HUES64 (cell line): ENCODE measurements around the gene NTM.
"Not testable (repeated sequence)": the region's sequence is repeated elsewhere in the genome, so short reads cannot be mapped to it uniquely, and the experiment has no call there.

Experiments
- H3K27ac ChIP-seq: 2 replicates; pipeline ENCODE4 v1.7.0; 2013; ENCODE audit warnings: low read depth, low read length, inconsistent platforms
- H3K27me3 ChIP-seq: 2 replicates; pipeline ENCODE4 v1.6.1; 2013; ENCODE audit warnings: mild to moderate bottlenecking, low read length; ENCODE audit not compliant: insufficient read depth
- H3K36me3 ChIP-seq: 2 replicates; pipeline ENCODE4 v1.6.1; 2013; ENCODE audit warnings: mild to moderate bottlenecking, low read length; ENCODE audit not compliant: insufficient read depth
- H3K4me1 ChIP-seq: 2 replicates; pipeline ENCODE4 v1.6.1; 2013; ENCODE audit warnings: mild to moderate bottlenecking, low read length, moderate library complexity; ENCODE audit not compliant: insufficient read depth
- H3K4me3 ChIP-seq: 2 replicates; pipeline ENCODE4 v1.5.1; 2013; ENCODE audit warnings: mild to moderate bottlenecking, low read length, moderate library complexity
- H3K9ac ChIP-seq: 2 replicates; pipeline ENCODE4 v1.6.1; 2013; ENCODE audit warnings: mild to moderate bottlenecking, low read depth, low read length
- H3K9me3 ChIP-seq: 2 replicates; pipeline ENCODE4 v1.6.1; 2013; ENCODE audit warnings: low read depth, low read length; ENCODE audit not compliant: insufficient read depth
- WGBS: fragments of 150-250, 120-280 bp; methylation state at CpG from one replicate; pipeline ENCODE4 v1.1.7; 2013; ENCODE audit warnings: missing lambda C conversion rate; 5-methylcytosine and 5-hydroxymethylcytosine counted together

Gene NTM

GRCh38 chr11:132062541-132062940 lies 692.1 kb downstream of the NTM start:
- no peaks in the 10 kb centered on the region for H3K36me3 ChIP-seq
- no peak overlapping the region for H3K4me3 ChIP-seq
- H3K9ac ChIP-seq: no peak overlapping the region
- peaks cover 6% of the 10 kb centered on the region; the same call in 1 of the 2 replicates for H3K4me1 ChIP-seq
- no peak overlapping the region for H3K27ac ChIP-seq
- 94% methylated on average over 2 of the region's 2 CpGs for WGBS
- no peaks in the 10 kb centered on the region for H3K27me3 ChIP-seq
- H3K9me3 ChIP-seq: 0 out of 2 replicates have a peak, but pooled peaks cover 5% of the 10 kb centered on the region

GRCh38 chr11:132064987-132065620 lies 694.7 kb downstream of the NTM start:
- Histone ChIP-seq H3K36me3 (no peaks in the 10 kb centered on the region), H3K4me3 (no peak overlapping the region), H3K9me3 (0 out of 2 replicates have a peak, but pooled peaks cover 5% of the 10 kb centered on the region), H3K4me1 (no peaks in the 10 kb centered on the region), H3K27me3 (no peaks in the 10 kb centered on the region), H3K27ac (no peak overlapping the region), H3K9ac (no peak overlapping the region)
- 96% methylated on average over 3 of the region's 4 CpGs for WGBS

- no peak overlapping the region for H3K27ac ChIP-seq
- no peak overlapping the region for H3K9ac ChIP-seq
- H3K4me1 ChIP-seq: peaks cover 13% of the 10 kb centered on the region; the same call in 1 of the 2 replicates
- no peak overlapping the region for H3K4me3 ChIP-seq
- no peaks in the 10 kb centered on the region for H3K27me3 ChIP-seq
- no peaks in the 10 kb centered on the region for H3K36me3 ChIP-seq
- H3K9me3 ChIP-seq: 0 out of 2 replicates have a peak, but pooled peaks cover 5% of the 10 kb centered on the region
Observed at GRCh38 chr11:132068556-132068955, 698.1 kb downstream of the NTM start.

- H3K27me3 ChIP-seq, H3K4me3 ChIP-seq, H3K27ac ChIP-seq, H3K9me3 ChIP-seq, H3K9ac ChIP-seq, H3K36me3 ChIP-seq: not testable (repeated sequence)
- WGBS: 92% methylated on average over 15 of the region's 15 CpGs
- peaks cover 13% of the 10 kb centered on the region; the same call in 1 of the 2 replicates for H3K4me1 ChIP-seq
Observed at GRCh38 chr11:132069593-132069992, 699.2 kb downstream of the NTM start.

- not testable (repeated sequence) for H3K9ac ChIP-seq, H3K9me3 ChIP-seq, H3K36me3 ChIP-seq, H3K27ac ChIP-seq, H3K4me3 ChIP-seq, H3K27me3 ChIP-seq
- 91% methylated on average over 13 of the region's 17 CpGs for WGBS
- H3K4me1 ChIP-seq: peaks cover 13% of the 10 kb centered on the region; the same call in 1 of the 2 replicates
Observed at GRCh38 chr11:132070907-132071306, 700.5 kb downstream of the NTM start.

- Histone ChIP-seq H3K9me3 (no peaks in the 10 kb centered on the region), H3K4me1 (peaks cover 13% of the 10 kb centered on the region; the same call in 1 of the 2 replicates), H3K36me3 (no peaks in the 10 kb centered on the region), H3K27me3 (no peaks in the 10 kb centered on the region), H3K27ac (peak overlapping the region; percentile 46; the same call in 1 of the 2 replicates), H3K9ac (no peak overlapping the region; the same call in 1 of the 2 replicates), H3K4me3 (no peak overlapping the region)
- 71% methylated on average over 6 of the region's 6 CpGs for WGBS
Observed at GRCh38 chr11:132072044-132072857, 701.8 kb downstream of the NTM start.

- H3K9ac ChIP-seq: no peak overlapping the region; the same call in 1 of the 2 replicates
- H3K4me1 ChIP-seq: peaks cover 13% of the 10 kb centered on the region; the same call in 1 of the 2 replicates
- WGBS: 85% methylated on average over 3 of the region's 3 CpGs
- H3K9me3 ChIP-seq: no peaks in the 10 kb centered on the region
- H3K27ac ChIP-seq: 0 out of 2 replicates have a peak overlapping the region, but pooled peaks have one; percentile 46
- no peak overlapping the region for H3K4me3 ChIP-seq
- H3K27me3 ChIP-seq: no peaks in the 10 kb centered on the region
- no peaks in the 10 kb centered on the region for H3K36me3 ChIP-seq
Observed at GRCh38 chr11:132072858-132073211, 702.4 kb downstream of the NTM start.

- H3K9ac ChIP-seq: no peak overlapping the region
- no peaks in the 10 kb centered on the region for H3K27me3 ChIP-seq
- no peak overlapping the region for H3K27ac ChIP-seq
- peaks cover 13% of the 10 kb centered on the region; the same call in 1 of the 2 replicates for H3K4me1 ChIP-seq
- H3K4me3 ChIP-seq: no peak overlapping the region
- whole genome bisulfite sequencing: 83% methylated on average over 1 of the region's 1 CpG
- no peaks in the 10 kb centered on the region for H3K9me3 ChIP-seq
- H3K36me3 ChIP-seq: no peaks in the 10 kb centered on the region
Observed at GRCh38 chr11:132073787-132074186, 703.4 kb downstream of the NTM start.

- peaks cover 13% of the 10 kb centered on the region; the same call in 1 of the 2 replicates for H3K4me1 ChIP-seq
- no peak overlapping the region for H3K9ac ChIP-seq
- H3K36me3 ChIP-seq: no peaks in the 10 kb centered on the region
- no CpG with 5 or more reads among the region's 1 CpG for WGBS
- no peak overlapping the region for H3K4me3 ChIP-seq
- H3K27me3 ChIP-seq: no peaks in the 10 kb centered on the region
- H3K9me3 ChIP-seq: no peaks in the 10 kb centered on the region
- H3K27ac ChIP-seq: no peak overlapping the region
Observed at GRCh38 chr11:132075447-132075846, 705.0 kb downstream of the NTM start.

GRCh38 chr11:132077416-132077815 lies 707.0 kb downstream of the NTM start:
- no peaks in the 10 kb centered on the region for H3K36me3 ChIP-seq
- no peak overlapping the region for H3K4me3 ChIP-seq
- no peaks in the 10 kb centered on the region for H3K27me3 ChIP-seq
- peaks cover 3% of the 10 kb centered on the region; the same call in 1 of the 2 replicates for H3K4me1 ChIP-seq
- H3K9me3 ChIP-seq: 0 out of 2 replicates have a peak, but pooled peaks cover 5% of the 10 kb centered on the region
- no peak overlapping the region for H3K27ac ChIP-seq
- H3K9ac ChIP-seq: no peak overlapping the region
